Astrocyte (in vitro differentiated cells and primary cell): ENCODE measurements around the gene RHOT1. TPM values are rescaled to one million over a fixed set of nuclear protein-coding genes. Genes with fewer than 3 reads are reported as not detected.

Experiments
- DNase-seq: peaks from one replicate; pipeline ENCODE4 v3.0.0-alpha.2; 2010; ENCODE audit warnings: low read depth
- FAIRE-seq: peaks from 2 replicates; lab custom pipeline; 2011; peaks lifted over from hg19 to GRCh38; lab: Jason Lieb, UNC
- H2AFZ ChIP-seq: 2 replicates; pipeline ENCODE4 v1.6.0; 2012; ENCODE audit warnings: low read depth, low read length, inconsistent platforms
- H3K27ac ChIP-seq: 2 replicates; pipeline ENCODE4 v1.5.1; 2011; ENCODE audit warnings: low read depth, low read length, inconsistent platforms
- H3K27me3 ChIP-seq: 2 replicates; pipeline ENCODE4 v1.6.0; 2011; ENCODE audit warnings: low read length, inconsistent platforms; ENCODE audit not compliant: insufficient read depth
- H3K36me3 ChIP-seq: 2 replicates; pipeline ENCODE4 v1.5.1; 2011; ENCODE audit warnings: low read length, inconsistent platforms; ENCODE audit not compliant: insufficient read depth
- H3K4me1 ChIP-seq: 2 replicates; pipeline ENCODE4 v1.5.1; 2011; ENCODE audit warnings: low read length, inconsistent platforms; ENCODE audit not compliant: insufficient read depth
- H3K4me2 ChIP-seq: 2 replicates; pipeline ENCODE4 v1.6.0; 2012; ENCODE audit warnings: low read length, inconsistent platforms
- H3K4me3 ChIP-seq: 2 replicates; pipeline ENCODE4 v1.5.1; 2011; ENCODE audit warnings: low read depth, mild to moderate bottlenecking, low read length, inconsistent platforms; ENCODE audit not compliant: insufficient read depth
- H3K79me2 ChIP-seq: 2 replicates; pipeline ENCODE4 v1.6.0; 2012; ENCODE audit warnings: mild to moderate bottlenecking, low read length, inconsistent platforms; ENCODE audit not compliant: insufficient read depth
- H3K9ac ChIP-seq: 2 replicates; pipeline ENCODE4 v1.6.0; 2012; ENCODE audit warnings: mild to moderate bottlenecking, low read length, inconsistent platforms
- H3K9me3 ChIP-seq: 2 replicates; pipeline ENCODE4 v1.5.1; 2012; ENCODE audit warnings: low read depth, mild to moderate bottlenecking, low read length, inconsistent platforms; ENCODE audit not compliant: insufficient read depth
- H4K20me1 ChIP-seq: 2 replicates; pipeline ENCODE4 v1.6.0; 2012; ENCODE audit warnings: low read length, inconsistent platforms; ENCODE audit not compliant: insufficient read depth
- H3K27ac Mint-ChIP-seq: one replicate; pipeline ENCODE4 v1.8.0; 2021; ENCODE audit warnings: mild to moderate bottlenecking, mixed read lengths; ENCODE audit not compliant: unreplicated experiment
- H3K27me3 Mint-ChIP-seq: one replicate; pipeline ENCODE4 v1.8.0; 2021; ENCODE audit warnings: low read depth, mixed read lengths; ENCODE audit not compliant: unreplicated experiment
- H3K36me3 Mint-ChIP-seq: one replicate; pipeline ENCODE4 v1.8.0; 2021; ENCODE audit warnings: low read depth, mixed read lengths; ENCODE audit not compliant: unreplicated experiment
- H3K4me1 Mint-ChIP-seq: one replicate; pipeline ENCODE4 v1.8.0; 2021; ENCODE audit warnings: low read depth, mixed read lengths; ENCODE audit not compliant: unreplicated experiment
- H3K4me3 Mint-ChIP-seq: one replicate; pipeline ENCODE4 v1.8.0; 2021; ENCODE audit warnings: mild to moderate bottlenecking, moderate library complexity, mixed read lengths; ENCODE audit not compliant: unreplicated experiment
- H3K9me3 Mint-ChIP-seq: one replicate; pipeline ENCODE4 v1.8.0; 2021; ENCODE audit warnings: mild to moderate bottlenecking, mixed read lengths; ENCODE audit not compliant: unreplicated experiment
- CTCF ChIP-seq: IDR thresholded peaks from 2 replicates; pipeline ENCODE4 v1.5.1; 2011; ENCODE audit warnings: low read depth, mild to moderate bottlenecking, inconsistent platforms, low read length, moderate library complexity; ENCODE audit not compliant: insufficient read depth
- EZH2 ChIP-seq: IDR thresholded peaks from 2 replicates; pipeline ENCODE4 v1.6.1; 2012; ENCODE audit warnings: mild to moderate bottlenecking, low read length, inconsistent platforms; ENCODE audit not compliant: insufficient read depth
- total RNA-seq: library from RNA; stranded (reverse); gene quantifications from 2 replicates; pipeline ENCODE4 v1.2.1, GENCODE V29; 2021

The RHOT1 gene
- total RNA-seq, 1 donor from 2014 or later: 20.9 TPM

- Histone ChIP-seq H3K9ac (no peak overlapping the region), H3K27me3 (no peaks in the 10 kb centered on the region), H3K4me1 (peaks cover 13% of the 10 kb centered on the region), H3K36me3 (peaks cover 20% of the 10 kb centered on the region), H4K20me1 (no peaks in the 10 kb centered on the region), H3K27ac (no peak overlapping the region), H3K4me3 (no peak overlapping the region), H3K79me2 (no peaks in the 10 kb centered on the region), H3K4me2 (no peak overlapping the region), H3K9me3 (no peaks in the 10 kb centered on the region), H2AFZ (no peak overlapping the region)
- DNase-seq (no peak), FAIRE-seq (peak; percentile 50)
- Mint-ChIP-seq H3K36me3 (no peaks in the 10 kb centered on the region), H3K4me1 (peaks cover 18% of the 10 kb centered on the region), H3K27ac (no peak overlapping the region), H3K9me3 (no peaks in the 10 kb centered on the region), H3K4me3 (no peak overlapping the region), H3K27me3 (no peaks in the 10 kb centered on the region)
- TF ChIP-seq EZH2 (no peak), CTCF (no peak)
These were observed 67.3 kb downstream of the RHOT1 start for GRCh38 chr17:32209608-32210007.

- FAIRE-seq (peak; percentile 73), DNase-seq (no peak)
- Mint-ChIP-seq H3K4me3 (no peak overlapping the region), H3K27me3 (no peaks in the 10 kb centered on the region), H3K36me3 (no peaks in the 10 kb centered on the region), H3K9me3 (no peaks in the 10 kb centered on the region), H3K4me1 (peaks cover 5% of the 10 kb centered on the region), H3K27ac (no peak overlapping the region)
- no peak overlapping the region for H3K4me2 ChIP-seq
- no peak for TF ChIP-seq EZH2
- H3K27ac ChIP-seq: no peak overlapping the region
- H3K27me3 ChIP-seq: no peaks in the 10 kb centered on the region
- no peaks in the 10 kb centered on the region for H3K79me2 ChIP-seq
- H3K4me3 ChIP-seq: no peak overlapping the region
- H4K20me1 ChIP-seq: no peaks in the 10 kb centered on the region
- peaks cover 2% of the 10 kb centered on the region for H3K4me1 ChIP-seq
- H3K9me3 ChIP-seq: no peaks in the 10 kb centered on the region
- H3K9ac ChIP-seq: no peak overlapping the region
- peaks cover 20% of the 10 kb centered on the region for H3K36me3 ChIP-seq
- no peak overlapping the region for H2AFZ ChIP-seq
These were observed 69.4 kb downstream of the RHOT1 start for GRCh38 chr17:32211671-32212070.

GRCh38 chr17:32215696-32216095 lies 73.4 kb downstream of the RHOT1 start:
- H3K27me3 ChIP-seq: no peaks in the 10 kb centered on the region
- no peaks in the 10 kb centered on the region for H3K9me3 ChIP-seq
- H3K4me1 ChIP-seq: no peaks in the 10 kb centered on the region
- no peaks in the 10 kb centered on the region for H3K4me1 Mint-ChIP-seq
- no peak overlapping the region for H2AFZ ChIP-seq
- no peak overlapping the region for H3K4me3 Mint-ChIP-seq
- peak; percentile 12 for DNase-seq
- H3K4me2 ChIP-seq: no peak overlapping the region
- no peak overlapping the region for H3K27ac ChIP-seq
- H3K9me3 Mint-ChIP-seq: no peaks in the 10 kb centered on the region
- no peaks in the 10 kb centered on the region for H3K79me2 ChIP-seq
- no peaks in the 10 kb centered on the region for H3K27me3 Mint-ChIP-seq
- no peak overlapping the region for H3K4me3 ChIP-seq
- no peaks in the 10 kb centered on the region for H4K20me1 ChIP-seq
- no peak for FAIRE-seq
- H3K36me3 Mint-ChIP-seq: no peaks in the 10 kb centered on the region
- no peak overlapping the region for H3K27ac Mint-ChIP-seq
- no peak overlapping the region for H3K9ac ChIP-seq
- TF ChIP-seq EZH2: no peak
- no peak for TF ChIP-seq CTCF
- peaks cover 7% of the 10 kb centered on the region for H3K36me3 ChIP-seq
